Colonic mucosa (tissue), 4 donors: ENCODE measurements around the gene MAML2. TPM values are rescaled to one million over a fixed set of nuclear protein-coding genes. Genes with fewer than 3 reads are reported as not detected.
A peak's percentile ranks its signal among the peaks of the same experiment; 100 is the strongest.

Experiments used
- DNase-seq: peaks from one replicate; pipeline ENCODE4 v3.0.0-alpha.2; 2020
- H3K27ac ChIP-seq: fragments of 200-600 bp; one replicate; pipeline ENCODE4 v1.8.0; 2021
- H3K27me3 ChIP-seq: fragments of 200-600 bp; one replicate; pipeline ENCODE4 v1.8.0; 2021
- H3K36me3 ChIP-seq: fragments of 200-600 bp; one replicate; pipeline ENCODE4 v1.8.0; 2021
- H3K4me1 ChIP-seq: fragments of 200-600 bp; one replicate; pipeline ENCODE4 v1.8.0; 2021; ENCODE audit warnings: mild to moderate bottlenecking
- H3K4me3 ChIP-seq: fragments of 200-600 bp; one replicate; pipeline ENCODE4 v1.8.0; 2021
- H3K9ac ChIP-seq, 2 donors: one replicate each; pipeline ENCODE4 v1.7.0; 2013; ENCODE audit warnings: control low read depth in 2 of 2, low read depth in 2 of 2, low read length in 2 of 2
- H3K9me3 ChIP-seq: fragments of 200-600 bp; one replicate; pipeline ENCODE4 v1.8.0; 2021
- intact Hi-C: fragments of 100-400 bp; cut with DNase I; formaldehyde crosslinking; loops from one replicate; pipeline ENCODE4 v1.14.1; 2022
- total RNA-seq, 2 donors: library from RNA; stranded (reverse); fragmentation: NEBNext Ultra II Directional in 1 of 2; extraction: Animal tissue kit (Norgen Biotek cat#: 25700) in 1 of 2; gene quantifications; one replicate each; pipeline ENCODE4 v1.2.1, GENCODE V29; 2021
- TF ChIP-seq, protein P1 (sequence below): fragments of 200-600 bp; IDR thresholded peaks from one replicate; pipeline ENCODE4 v1.8.0; 2022; ENCODE audit warnings: antibody characterized with exemption, mild to moderate bottlenecking
- donor health status: healthy.
- donor health status: DM: no; HTN: no; CAD: no.
- donor health status: DM: no; HTN: no; CAD: no.

Gene MAML2
- total RNA-seq, 2 donors from 2014 or later: 10.4 to 11.0 TPM

GRCh38 chr11:96103102-96103501, 239.9 kb downstream of the MAML2 start:
- H3K27ac ChIP-seq: no peak overlapping the region
- TF ChIP-seq, protein P1, sequence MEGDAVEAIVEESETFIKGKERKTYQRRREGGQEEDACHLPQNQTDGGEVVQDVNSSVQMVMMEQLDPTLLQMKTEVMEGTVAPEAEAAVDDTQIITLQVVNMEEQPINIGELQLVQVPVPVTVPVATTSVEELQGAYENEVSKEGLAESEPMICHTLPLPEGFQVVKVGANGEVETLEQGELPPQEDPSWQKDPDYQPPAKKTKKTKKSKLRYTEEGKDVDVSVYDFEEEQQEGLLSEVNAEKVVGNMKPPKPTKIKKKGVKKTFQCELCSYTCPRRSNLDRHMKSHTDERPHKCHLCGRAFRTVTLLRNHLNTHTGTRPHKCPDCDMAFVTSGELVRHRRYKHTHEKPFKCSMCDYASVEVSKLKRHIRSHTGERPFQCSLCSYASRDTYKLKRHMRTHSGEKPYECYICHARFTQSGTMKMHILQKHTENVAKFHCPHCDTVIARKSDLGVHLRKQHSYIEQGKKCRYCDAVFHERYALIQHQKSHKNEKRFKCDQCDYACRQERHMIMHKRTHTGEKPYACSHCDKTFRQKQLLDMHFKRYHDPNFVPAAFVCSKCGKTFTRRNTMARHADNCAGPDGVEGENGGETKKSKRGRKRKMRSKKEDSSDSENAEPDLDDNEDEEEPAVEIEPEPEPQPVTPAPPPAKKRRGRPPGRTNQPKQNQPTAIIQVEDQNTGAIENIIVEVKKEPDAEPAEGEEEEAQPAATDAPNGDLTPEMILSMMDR: no peak
- intact Hi-C loops: no loop called here
- no peaks in the 10 kb centered on the region for H3K4me1 ChIP-seq
- H3K27me3 ChIP-seq: no peaks in the 10 kb centered on the region
- H3K4me3 ChIP-seq: no peak overlapping the region
- H3K36me3 ChIP-seq: no peaks in the 10 kb centered on the region
- no peak overlapping the region for H3K9ac ChIP-seq
- no peak for DNase-seq
- H3K9me3 ChIP-seq: no peaks in the 10 kb centered on the region

- Histone ChIP-seq H3K36me3 (no peaks in the 10 kb centered on the region), H3K4me1 (no peaks in the 10 kb centered on the region), H3K4me3 (no peak overlapping the region), H3K9me3 (no peaks in the 10 kb centered on the region), H3K27me3 (no peaks in the 10 kb centered on the region), H3K27ac (no peak overlapping the region), H3K9ac (no peak overlapping the region)
- intact Hi-C loops: no loop called here
- DNase-seq: no peak
- TF ChIP-seq, protein P1: no peak
Observed at GRCh38 chr11:96102664-96103078, 240.3 kb downstream of the MAML2 start.

DNA sequence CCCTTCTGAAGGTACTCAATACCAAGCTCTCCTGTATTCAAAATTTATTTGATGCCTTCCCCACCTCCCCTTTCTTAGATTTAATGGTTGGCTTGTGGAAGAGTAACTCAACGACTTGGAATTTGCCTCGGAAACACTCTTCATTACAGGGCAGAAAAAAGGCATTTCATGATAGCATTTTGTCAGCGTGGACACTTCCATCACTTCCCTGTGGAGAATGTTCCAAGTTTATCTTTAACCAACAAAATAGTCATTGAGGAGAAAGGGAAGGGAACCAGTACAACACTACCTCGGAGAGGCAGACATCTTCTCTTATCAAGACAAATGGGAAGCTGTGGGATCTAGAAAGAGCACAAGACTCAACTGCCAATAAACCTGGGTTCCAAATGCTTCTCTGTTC, 241.8 kb downstream of the MAML2 start:
- TF ChIP-seq, protein P1: no peak
- intact Hi-C loops: no loop called here
- Histone ChIP-seq H3K27me3 (no peaks in the 10 kb centered on the region), H3K9me3 (no peaks in the 10 kb centered on the region), H3K36me3 (no peaks in the 10 kb centered on the region), H3K4me1 (peaks cover 7% of the 10 kb centered on the region), H3K9ac (no peak overlapping the region), H3K27ac (no peak overlapping the region), H3K4me3 (no peak overlapping the region)
- no peak for DNase-seq

DNA sequence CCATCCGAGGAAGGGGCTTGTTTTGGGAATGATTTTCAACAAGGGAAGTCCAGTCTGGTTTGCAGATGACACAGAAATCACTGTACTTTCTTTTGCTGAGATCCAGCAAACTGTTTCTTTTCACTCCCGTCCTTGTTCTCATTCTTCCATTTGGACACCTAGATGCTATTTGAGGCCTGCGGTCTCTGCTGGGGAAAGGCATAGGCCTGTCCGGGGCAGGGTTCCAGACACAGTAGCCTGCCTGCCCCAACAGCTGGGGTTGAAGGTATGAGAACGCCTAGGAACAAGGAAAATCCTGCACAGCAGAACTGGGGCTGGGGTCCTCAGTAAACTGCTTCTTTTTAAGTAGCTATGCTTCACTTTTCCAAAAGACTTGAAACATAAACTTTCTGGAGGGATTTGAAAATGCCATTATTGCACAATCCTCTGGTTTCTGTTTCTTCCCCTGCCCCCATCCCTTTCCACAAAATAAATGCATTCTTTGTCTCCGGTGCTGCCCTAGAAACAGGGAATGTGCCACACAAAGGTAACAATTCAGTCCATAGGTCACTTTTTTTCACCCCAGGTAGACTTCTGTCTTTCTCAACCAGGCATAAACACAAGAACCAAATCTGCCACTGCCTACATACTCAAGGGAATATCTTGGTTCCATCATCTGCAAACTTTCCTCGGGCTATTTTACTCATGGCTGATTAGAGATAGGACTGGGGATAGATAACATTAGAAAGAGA, 244.3 kb downstream of the MAML2 start:
- peak; percentile 43 for DNase-seq
- no peaks in the 10 kb centered on the region for H3K36me3 ChIP-seq
- TF ChIP-seq, protein P1: no peak
- intact Hi-C loops: no loop called here
- peak overlapping the region in 1 of 2 donors; percentile 70 for H3K9ac ChIP-seq
- H3K27me3 ChIP-seq: no peaks in the 10 kb centered on the region
- H3K27ac ChIP-seq: peak overlapping the region; percentile 31
- H3K9me3 ChIP-seq: no peaks in the 10 kb centered on the region
- no peak overlapping the region for H3K4me3 ChIP-seq
- peaks cover 8% of the 10 kb centered on the region for H3K4me1 ChIP-seq

- Histone ChIP-seq H3K9me3 (no peaks in the 10 kb centered on the region), H3K4me1 (peaks cover 8% of the 10 kb centered on the region), H3K27me3 (no peaks in the 10 kb centered on the region), H3K4me3 (no peak overlapping the region), H3K9ac (peak overlapping the region in 1 of 2 donors; percentile 70), H3K27ac (peak overlapping the region; percentile 31), H3K36me3 (no peaks in the 10 kb centered on the region)
- peak; percentile 43 for DNase-seq
- TF ChIP-seq, protein P1: no peak
- intact Hi-C loops: no loop called here
Observed at GRCh38 chr11:96097844-96098421, 245.1 kb downstream of the MAML2 start.
